A549 (cell line): ENCODE data around the gene ACTR1A. TPM values are rescaled to one million over a fixed set of nuclear protein-coding genes. Genes with fewer than 3 reads are reported as not detected.
"Not testable (repeated sequence)": the region's sequence is repeated elsewhere in the genome, so short reads cannot be mapped to it uniquely, and the experiment has no call there.

Source experiments
- ATAC-seq, 2 experiments: fragments of 200-7000 bp in 1 of 2; fragments of >200 bp in 1 of 2; cut with Nextera tagmentation in 1 of 2; cut with Tn5 transposase in 1 of 2; 3 replicates each; pipeline versions ENCODE4 v1.8.0 to v1.9.1; 2018 to 2020; ENCODE audit warnings: mild to moderate bottlenecking in 1 of 2, moderate library complexity in 1 of 2
- CTCF ChIA-PET: fragments of 300-600 bp; sonication (Branson Sonifier 250); formaldehyde crosslinking; extraction: SDS; loops from one replicate; lab custom pipeline; 2021; ENCODE audit warnings: antibody characterized with exemption, inconsistent platforms; lab: Yijun Ruan, JAX
- POLR2A ChIA-PET: fragments of 350-600 bp; formaldehyde crosslinking; extraction: SDS; loops from one replicate; lab custom pipeline; 2021; ENCODE audit warnings: antibody characterized with exemption, inconsistent platforms; lab: Yijun Ruan, JAX
- DNase-seq, 2 experiments: peaks; one replicate each; pipeline versions ENCODE4 v3.0.0 to v3.0.0-alpha.2; 2011 to 2016; ENCODE audit warnings: low read depth in 1 of 2, low spot score in 1 of 2
- FAIRE-seq: peaks from 2 replicates; lab custom pipeline; 2011; peaks lifted over from hg19 to GRCh38; lab: Jason Lieb, UNC
- H3K27ac ChIP-seq, 2 experiments: fragments of >200 bp; sonication (Bioruptor Twin); formaldehyde crosslinking; 3 replicates each; pipeline ENCODE4 v1.5.1; 2016 to 2017
- H3K4me1 ChIP-seq: fragments of >200 bp; sonication (Bioruptor Twin); formaldehyde crosslinking; 3 replicates; pipeline ENCODE4 v1.6.1; 2016
- H3K4me2 ChIP-seq: fragments of >200 bp; sonication (Bioruptor Twin); formaldehyde crosslinking; 3 replicates; pipeline ENCODE4 v1.6.1; 2016
- H3K4me3 ChIP-seq: fragments of >200 bp; sonication (Bioruptor Twin); formaldehyde crosslinking; 3 replicates; pipeline ENCODE4 v1.5.1; 2016
- H3K9me3 ChIP-seq: fragments of >200 bp; sonication (Bioruptor Twin); formaldehyde crosslinking; 3 replicates; pipeline ENCODE4 v1.6.1; 2016
- BHLHE40 ChIP-seq: IDR thresholded peaks from 2 replicates; pipeline ENCODE4 v1.6.1; 2012; ENCODE audit warnings: low read depth, low read length, inconsistent platforms
- CBX8 ChIP-seq: fragments of 200-600 bp; sonication (generic); IDR thresholded peaks from 2 replicates; pipeline ENCODE4 v1.6.1; 2016
- CTCF ChIP-seq: fragments of >200 bp; sonication (Bioruptor Twin); formaldehyde crosslinking; IDR thresholded peaks from 3 replicates; pipeline ENCODE4 v1.5.1; 2016
- FOSB ChIP-seq: fragments of 250-450 bp; sonication (Bioruptor Pico); IDR thresholded peaks from 2 replicates; pipeline ENCODE4 v1.5.0; 2020; ENCODE audit warnings: mild to moderate bottlenecking, moderate library complexity
- HOXA7 ChIP-seq: fragments of 250-450 bp; sonication (Bioruptor Pico); IDR thresholded peaks from 2 replicates; pipeline ENCODE4 v1.5.0; 2020; ENCODE audit warnings: mild to moderate bottlenecking, moderate library complexity
- HOXB5 ChIP-seq: fragments of 250-450 bp; sonication (Bioruptor Pico); IDR thresholded peaks from 2 replicates; pipeline ENCODE4 v1.5.0; 2020; ENCODE audit warnings: mild to moderate bottlenecking, moderate library complexity
- JUNB ChIP-seq: fragments of >200 bp; sonication (Bioruptor Twin); formaldehyde crosslinking; IDR thresholded peaks from 2 replicates; pipeline ENCODE4 v1.6.1; 2016
- KDM1A ChIP-seq: fragments of 200-600 bp; sonication (generic); IDR thresholded peaks from 2 replicates; pipeline ENCODE4 v1.6.1; 2016; ENCODE audit warnings: low read depth, mild to moderate bottlenecking
- MAFK ChIP-seq: fragments of 450-650 bp; IDR thresholded peaks from 2 replicates; pipeline ENCODE4 v1.6.1; 2014; ENCODE audit not compliant: partially characterized antibody
- NFE2L2 ChIP-seq: fragments of 150-350 bp; conservative IDR thresholded peaks from 2 replicates; pipeline ENCODE4 v1.6.1; 2014; ENCODE audit warnings: low read length
- RARB ChIP-seq: fragments of 250-450 bp; sonication (Bioruptor Pico); IDR thresholded peaks from 2 replicates; pipeline ENCODE4 v1.8.0; 2021; ENCODE audit warnings: mild to moderate bottlenecking, moderate library complexity
- RCOR1 ChIP-seq: fragments of 150-350 bp; IDR thresholded peaks from 2 replicates; pipeline ENCODE4 v1.6.1; 2014; ENCODE audit warnings: antibody characterized with exemption, low read length, low read depth
- TP53 ChIP-seq: fragments of 250-450 bp; sonication (Bioruptor Pico); IDR thresholded peaks from 2 replicates; pipeline ENCODE4 v1.5.0; 2021; ENCODE audit warnings: mild to moderate bottlenecking, moderate library complexity
- WGBS: methylation state at CpG from one replicate; pipeline ENCODE4 v1.1.6; 2017; ENCODE audit errors: missing lambda C conversion rate; 5-methylcytosine and 5-hydroxymethylcytosine counted together
- polyA plus RNA-seq, 4 experiments: library from polyadenylated mRNA; depleted of rRNA in 3 of 4; stranded (reverse); fragments of >200 nt; fragmentation: RNase III in 1 of 4; extraction: RNeasy Plus Mini Kit Qiagen cat#74134 plus additional on column Dnase treatment in 1 of 4; gene quantifications; 2 replicates in 3 of 4; 3 replicates in 1 of 4; pipeline ENCODE4 v1.2.3, GENCODE V29; 2011 to 2017

ACTR1A gene
- polyA plus RNA-seq, 2 of the 4 experiments (the other 2 are of a cell fraction) = 85.8 to 114 TPM

GRCh38 chr10:102538811-102539210, 36.3 kb upstream of the ACTR1A start:
- H3K4me2 ChIP-seq = no peak overlapping the region
- CTCF ChIA-PET = no interaction called here
- H3K4me3 ChIP-seq = no peak overlapping the region
- no peak for DNase-seq
- WGBS = 96% methylated on average over 2 of the region's 2 CpGs
- H3K4me1 ChIP-seq = peaks cover 5% of the 10 kb centered on the region; the same call in 2 of the 3 replicates
- POLR2A ChIA-PET = no interaction called here
- no peak for FAIRE-seq
- ATAC-seq = no peak
- H3K27ac ChIP-seq = no peak overlapping the region
- no peak for TF ChIP-seq JUNB
- TF ChIP-seq RCOR1 = no peak
- no peak for TF ChIP-seq BHLHE40
- TF ChIP-seq CTCF = no peak
- no peak for TF ChIP-seq HOXB5 (CRISPR knock-in tag)
- TF ChIP-seq MAFK = no peak
- no peak for TF ChIP-seq NFE2L2
- TF ChIP-seq FOSB (CRISPR knock-in tag) = no peak
- no peak for TF ChIP-seq HOXA7 (CRISPR knock-in tag)
- no peak for TF ChIP-seq CBX8
- TF ChIP-seq, all 56 proteins: peak for 0
- no peaks in the 10 kb centered on the region for H3K9me3 ChIP-seq

- TF ChIP-seq RARB (CRISPR knock-in tag) = no peak
- Histone ChIP-seq H3K27ac (no peak overlapping the region), H3K4me2 (no peak overlapping the region), H3K4me1 (peaks cover 5% of the 10 kb centered on the region; the same call in 2 of the 3 replicates), H3K4me3 (no peak overlapping the region), H3K9me3 (no peaks in the 10 kb centered on the region)
- CTCF ChIA-PET = interaction anchor here (0.5 kb wide), 1 partner anchor 118 kb away, joined by 3 read pairs; no protein-coding TSS in a partner anchor
- ATAC-seq (no peak), DNase-seq (no peak), FAIRE-seq (no peak)
- WGBS = 99% methylated on average over 2 of the region's 2 CpGs
- POLR2A ChIA-PET = no interaction called here
Measured at GRCh38 chr10:102537948-102538347, 35.4 kb upstream of the ACTR1A start.

GRCh38 chr10:102537367-102537766, 34.9 kb upstream of the ACTR1A start:
- CTCF ChIA-PET = interaction anchor here (0.7 kb wide), 2 partner anchors 47 to 314 kb away, joined by 4 to 7 read pairs; no protein-coding TSS in a partner anchor
- H3K27ac ChIP-seq = no peak overlapping the region
- DNase-seq = no peak
- ATAC-seq = no peak
- H3K4me2 ChIP-seq = no peak overlapping the region
- H3K4me3 ChIP-seq = no peak overlapping the region
- peaks cover 2% of the 10 kb centered on the region; the same call in 1 of the 3 replicates for H3K4me1 ChIP-seq
- no peak for FAIRE-seq
- H3K9me3 ChIP-seq = no peaks in the 10 kb centered on the region
- TF ChIP-seq KDM1A = no peak
- POLR2A ChIA-PET = no interaction called here

DNA sequence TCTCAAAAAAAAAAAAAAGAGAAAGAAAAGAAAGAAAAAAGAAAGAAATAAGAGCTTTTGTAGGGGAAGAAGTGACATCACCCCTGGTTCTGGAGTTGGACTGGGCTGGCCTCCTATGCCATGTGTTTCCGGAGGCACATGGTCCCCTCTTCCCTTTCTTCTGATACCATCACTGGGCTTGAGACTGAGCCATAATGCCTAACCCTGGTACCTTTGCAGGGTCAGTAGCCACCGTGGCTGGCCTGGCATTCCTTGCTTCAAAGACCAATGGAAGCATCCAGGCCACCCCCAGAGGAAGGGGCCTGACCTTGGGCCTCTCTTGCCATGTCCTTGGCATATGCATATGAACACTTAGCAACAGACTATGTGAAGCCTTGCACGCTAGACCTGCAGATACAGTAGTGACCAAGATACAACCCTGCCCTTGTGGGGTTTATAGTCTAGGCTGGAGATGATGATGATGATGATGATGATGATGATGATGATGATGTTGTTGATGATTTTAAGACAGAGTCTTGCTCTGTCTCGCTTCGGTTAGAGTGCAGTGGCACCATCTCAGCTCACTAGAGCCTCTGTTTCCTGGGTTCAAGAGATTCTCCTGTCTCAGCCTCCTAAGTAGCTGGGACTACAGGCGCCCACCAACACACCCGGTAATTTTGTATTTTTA, 33.1 kb upstream of the ACTR1A start:
- FAIRE-seq (no peak), ATAC-seq (no peak), DNase-seq (no peak)
- no peak overlapping the region for H3K4me3 ChIP-seq
- 91% methylated on average over 7 of the region's 7 CpGs for WGBS
- no peaks in the 10 kb centered on the region for H3K9me3 ChIP-seq
- H3K4me2 ChIP-seq = no peak overlapping the region
- POLR2A ChIA-PET = no interaction called here
- H3K4me1 ChIP-seq = 0 out of 3 replicates have a peak, but pooled peaks cover 2% of the 10 kb centered on the region
- H3K27ac ChIP-seq = no peak overlapping the region
- no peak for TF ChIP-seq TP53 (CRISPR knock-in tag)
- CTCF ChIA-PET = interaction anchor here (0.7 to 1.3 kb wide), 3 partner anchors 29 to 48 kb away, joined by 3 to 4 read pairs (median 3); no protein-coding TSS in a partner anchor

GRCh38 chr10:102534966-102535365, 32.5 kb upstream of the ACTR1A start:
- H3K4me3 ChIP-seq, H3K4me1 ChIP-seq, H3K9me3 ChIP-seq, H3K4me2 ChIP-seq, FAIRE-seq, DNase-seq, ATAC-seq, POLR2A ChIA-PET, H3K27ac ChIP-seq: not testable (repeated sequence)
- CTCF ChIA-PET = interaction anchor here (0.7 to 1.3 kb wide), 2 partner anchors 33 to 49 kb away, joined by 3 to 4 read pairs; no protein-coding TSS in a partner anchor
- WGBS = 96% methylated on average over 9 of the region's 9 CpGs
